ENCODE results near the gene ACTR2. TPM values are rescaled to one million over a fixed set of nuclear protein-coding genes. Genes with fewer than 3 reads are reported as not detected.

The ACTR2 gene
- total RNA-seq, 1 donor from 2014 or later: 217 TPM

GRCh38 chr2:65186872-65187851 lies 40.5 kb upstream of the ACTR2 start:
- H3K36me3 Mint-ChIP-seq (ENCODE audit: low read depth): no peaks in the 10 kb centered on the region
- no peak overlapping the region for H3K4me3 Mint-ChIP-seq
- H3K9me3 Mint-ChIP-seq: no peaks in the 10 kb centered on the region
- peaks cover 7% of the 10 kb centered on the region for H3K4me1 Mint-ChIP-seq
- no peaks in the 10 kb centered on the region for H3K27me3 Mint-ChIP-seq (ENCODE audit: low read depth)
- DNase-seq (ENCODE audit: low read depth, low spot score): peak; percentile 80
- peak; percentile 88 for TF ChIP-seq CTCF (conservative IDR thresholded peaks at IDR 0.05)
- H3K27ac Mint-ChIP-seq (ENCODE audit: unreplicated experiment): no peak overlapping the region

- H3K9me3 Mint-ChIP-seq: no peaks in the 10 kb centered on the region
- H3K36me3 Mint-ChIP-seq (ENCODE audit: low read depth): no peaks in the 10 kb centered on the region
- DNase-seq (ENCODE audit: low read depth, low spot score): no peak
- no peak overlapping the region for H3K4me3 Mint-ChIP-seq
- no peak overlapping the region for H3K27ac Mint-ChIP-seq (ENCODE audit: unreplicated experiment)
- H3K27me3 Mint-ChIP-seq (ENCODE audit: low read depth): no peaks in the 10 kb centered on the region
- H3K4me1 Mint-ChIP-seq: peaks cover 6% of the 10 kb centered on the region
- TF ChIP-seq CTCF (conservative IDR thresholded peaks at IDR 0.05): no peak
Measured at GRCh38 chr2:65193446-65193845, 34.2 kb upstream of the ACTR2 start.

- Mint-ChIP-seq H3K27ac (ENCODE audit: unreplicated experiment) (no peak overlapping the region), H3K27me3 (ENCODE audit: low read depth) (no peaks in the 10 kb centered on the region), H3K9me3 (no peaks in the 10 kb centered on the region), H3K4me1 (peaks cover 6% of the 10 kb centered on the region), H3K4me3 (no peak overlapping the region), H3K36me3 (ENCODE audit: low read depth) (peaks cover 2% of the 10 kb centered on the region)
- DNase-seq (ENCODE audit: low read depth, low spot score): no peak
- no peak for TF ChIP-seq CTCF (conservative IDR thresholded peaks at IDR 0.05)
Measured at GRCh38 chr2:65198737-65199136, 28.9 kb upstream of the ACTR2 start.

GRCh38 chr2:65199166-65199565 lies 28.5 kb upstream of the ACTR2 start:
- DNase-seq (ENCODE audit: low read depth, low spot score): no peak
- no peak overlapping the region for H3K4me3 Mint-ChIP-seq
- no peak for TF ChIP-seq CTCF (conservative IDR thresholded peaks at IDR 0.05)
- peaks cover 4% of the 10 kb centered on the region for H3K36me3 Mint-ChIP-seq (ENCODE audit: low read depth)
- H3K4me1 Mint-ChIP-seq: peaks cover 6% of the 10 kb centered on the region
- H3K27me3 Mint-ChIP-seq (ENCODE audit: low read depth): no peaks in the 10 kb centered on the region
- H3K27ac Mint-ChIP-seq (ENCODE audit: unreplicated experiment): no peak overlapping the region
- H3K9me3 Mint-ChIP-seq: peaks cover 2% of the 10 kb centered on the region

- no peaks in the 10 kb centered on the region for H3K27me3 Mint-ChIP-seq (ENCODE audit: low read depth)
- H3K9me3 Mint-ChIP-seq: peaks cover 2% of the 10 kb centered on the region
- peaks cover 5% of the 10 kb centered on the region for H3K36me3 Mint-ChIP-seq (ENCODE audit: low read depth)
- H3K4me3 Mint-ChIP-seq: no peak overlapping the region
- no peak for TF ChIP-seq CTCF (conservative IDR thresholded peaks at IDR 0.05)
- no peak overlapping the region for H3K27ac Mint-ChIP-seq (ENCODE audit: unreplicated experiment)
- peaks cover 5% of the 10 kb centered on the region for H3K4me1 Mint-ChIP-seq
- no peak for DNase-seq (ENCODE audit: low read depth, low spot score)
Measured at GRCh38 chr2:65199891-65200290, 27.7 kb upstream of the ACTR2 start.

Data from neural crest cell (in vitro differentiated cells).